ENCODE measurements around the gene IL18BP. TPM values are rescaled to one million over a fixed set of nuclear protein-coding genes. Genes with fewer than 3 reads are reported as not detected.

IL18BP gene
- polyA plus RNA-seq, 1 donor: 10.7 TPM

DNA sequence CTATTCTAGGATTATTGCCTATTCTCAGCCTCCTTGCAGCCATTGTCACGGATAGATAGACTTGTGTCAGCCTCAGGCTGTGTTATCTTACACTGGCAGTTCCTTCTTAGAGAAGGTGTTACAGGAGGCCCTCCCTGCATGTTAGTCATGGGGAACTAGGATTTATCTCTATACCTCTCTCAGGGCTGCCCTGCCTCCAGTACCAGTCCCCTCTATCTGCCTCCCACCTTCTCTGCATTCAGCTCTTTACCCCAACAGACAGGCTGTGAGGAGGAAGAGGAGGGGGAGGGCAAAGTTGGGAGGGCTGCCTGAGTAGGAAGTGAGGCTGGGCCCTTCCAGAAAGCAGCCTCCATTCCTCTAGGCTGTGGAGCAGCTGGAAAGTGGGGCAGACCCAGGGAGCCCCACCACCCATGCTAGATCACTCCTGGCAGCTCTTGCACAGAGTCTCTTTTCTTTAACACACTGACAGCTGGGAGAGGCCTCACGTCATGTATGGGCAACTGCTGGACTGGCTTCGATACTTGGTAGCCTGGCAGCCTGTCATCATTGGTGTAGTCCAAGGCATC lies 2.9 kb upstream of the IL18BP start:
- Histone ChIP-seq H3K27me3 (ENCODE audit: control insufficient read depth, insufficient read depth, low read length) (no peaks in the 10 kb centered on the region), H3K9me3 (ENCODE audit: control insufficient read depth, low read depth, low read length) (no peaks in the 10 kb centered on the region), H3K36me3 (ENCODE audit: control insufficient read depth, insufficient read depth, low read length) (peaks cover 31% of the 10 kb centered on the region), H3K4me1 (ENCODE audit: control insufficient read depth, insufficient read depth, low read length) (no peaks in the 10 kb centered on the region), H3K27ac (ENCODE audit: low read length) (no peak overlapping the region), H3K4me3 (ENCODE audit: low read length) (no peak overlapping the region)
- WGBS (ENCODE audit: insufficient coverage, low lambda C conversion rate): no CpG with 5 or more reads among the region's 3 CpGs
- no peak for DNase-seq

DNA sequence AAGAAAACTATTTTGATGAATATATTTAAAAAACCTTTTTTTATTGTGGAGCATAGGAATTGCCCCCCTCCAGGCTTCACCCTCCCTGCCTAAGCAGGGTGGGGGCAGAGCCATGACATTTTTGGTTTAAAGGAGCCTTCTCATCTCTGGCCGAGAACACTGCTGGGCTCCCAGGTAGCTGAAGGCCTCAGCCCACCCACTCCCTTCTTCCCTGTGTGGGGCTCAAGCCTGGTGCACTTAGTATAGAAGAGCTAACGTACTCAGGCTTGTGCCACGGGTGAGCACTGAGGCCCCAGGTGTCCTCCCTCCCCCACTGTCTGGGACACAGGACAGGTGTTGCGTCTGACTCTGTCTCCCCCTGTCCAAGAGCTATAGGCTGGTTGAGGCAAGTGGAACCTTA lies 2.2 kb upstream of the IL18BP start:
- no CpG with 5 or more reads among the region's 4 CpGs for WGBS (ENCODE audit: insufficient coverage, low lambda C conversion rate)
- no peak for DNase-seq
- Histone ChIP-seq H3K4me3 (ENCODE audit: low read length) (no peak overlapping the region), H3K27me3 (ENCODE audit: control insufficient read depth, insufficient read depth, low read length) (no peaks in the 10 kb centered on the region), H3K4me1 (ENCODE audit: control insufficient read depth, insufficient read depth, low read length) (no peaks in the 10 kb centered on the region), H3K9me3 (ENCODE audit: control insufficient read depth, low read depth, low read length) (no peaks in the 10 kb centered on the region), H3K27ac (ENCODE audit: low read length) (no peak overlapping the region), H3K36me3 (ENCODE audit: control insufficient read depth, insufficient read depth, low read length) (peaks cover 38% of the 10 kb centered on the region)

DNA sequence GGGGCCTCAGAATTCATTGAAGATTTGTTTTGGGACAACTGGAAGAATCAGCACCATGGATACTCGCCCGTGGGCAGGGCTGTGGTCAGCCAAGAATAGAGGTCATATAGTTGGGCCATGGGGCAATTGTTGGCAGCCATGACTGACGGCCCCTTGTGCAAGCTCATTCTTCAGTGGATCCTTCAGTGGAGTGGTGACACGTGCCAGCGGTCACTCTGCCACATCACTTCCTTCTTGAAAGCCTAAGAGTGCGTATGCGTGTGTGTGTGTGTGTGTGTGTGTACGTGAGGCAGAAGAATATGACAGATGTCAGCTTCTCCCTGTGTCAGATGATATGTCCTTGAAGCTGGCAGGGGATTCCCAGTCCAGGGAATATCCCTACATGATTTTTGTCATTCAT lies 1.8 kb upstream of the IL18BP start:
- WGBS (ENCODE audit: insufficient coverage, low lambda C conversion rate): no CpG with 5 or more reads among the region's 8 CpGs
- H3K4me3 ChIP-seq (ENCODE audit: low read length): no peak overlapping the region
- H3K4me1 ChIP-seq (ENCODE audit: control insufficient read depth, insufficient read depth, low read length): no peaks in the 10 kb centered on the region
- no peak overlapping the region for H3K27ac ChIP-seq (ENCODE audit: low read length)
- peaks cover 38% of the 10 kb centered on the region for H3K36me3 ChIP-seq (ENCODE audit: control insufficient read depth, insufficient read depth, low read length)
- DNase-seq: no peak
- H3K9me3 ChIP-seq (ENCODE audit: control insufficient read depth, low read depth, low read length): no peaks in the 10 kb centered on the region
- H3K27me3 ChIP-seq (ENCODE audit: control insufficient read depth, insufficient read depth, low read length): no peaks in the 10 kb centered on the region

DNA sequence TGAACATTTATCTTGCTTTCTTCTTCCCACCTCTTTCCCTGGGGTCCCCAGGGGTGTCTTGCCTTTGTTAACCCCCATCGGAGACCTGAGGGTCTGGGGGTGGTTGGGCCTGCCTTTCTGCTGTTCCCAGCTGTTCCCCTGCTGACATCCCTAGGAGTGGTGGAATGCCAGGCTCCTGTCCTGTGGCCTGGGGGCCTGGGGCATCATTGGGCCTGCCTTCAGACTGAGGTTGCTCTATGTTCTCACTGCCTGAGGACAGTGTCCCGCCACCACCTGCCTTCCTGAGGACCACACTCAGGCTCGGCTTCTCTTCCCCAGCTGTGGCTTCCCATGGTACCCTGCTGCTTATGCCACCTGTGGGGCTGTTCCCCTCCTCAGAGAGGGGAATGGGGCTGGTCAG lies 1.1 kb upstream of the IL18BP start:
- Histone ChIP-seq H3K36me3 (ENCODE audit: control insufficient read depth, insufficient read depth, low read length) (peaks cover 45% of the 10 kb centered on the region), H3K27me3 (ENCODE audit: control insufficient read depth, insufficient read depth, low read length) (no peaks in the 10 kb centered on the region), H3K27ac (ENCODE audit: low read length) (no peak overlapping the region), H3K4me3 (ENCODE audit: low read length) (no peak overlapping the region), H3K9me3 (ENCODE audit: control insufficient read depth, low read depth, low read length) (no peaks in the 10 kb centered on the region), H3K4me1 (ENCODE audit: control insufficient read depth, insufficient read depth, low read length) (no peaks in the 10 kb centered on the region)
- no CpG with 5 or more reads among the region's 3 CpGs for WGBS (ENCODE audit: insufficient coverage, low lambda C conversion rate)
- DNase-seq: no peak

DNA sequence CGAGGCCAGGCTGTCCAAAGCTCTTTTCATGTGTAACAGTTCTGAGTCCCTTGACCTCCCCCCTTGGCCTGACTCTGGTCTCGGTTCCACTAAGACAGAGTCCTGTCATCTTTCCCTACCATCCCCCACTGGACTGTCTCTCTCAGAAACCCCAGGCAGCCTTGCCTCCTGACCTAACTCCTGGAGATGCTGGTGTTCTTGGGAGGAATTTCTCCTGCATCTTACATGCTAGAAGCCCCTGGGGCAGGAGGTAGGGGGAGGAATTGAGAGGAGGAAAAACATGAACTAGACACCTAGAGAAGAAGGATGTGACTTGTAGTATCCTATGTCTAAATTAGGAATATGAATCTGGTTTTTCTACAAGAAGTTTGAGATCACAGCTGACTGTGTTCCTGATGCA lies 648 bp upstream of the IL18BP start:
- Histone ChIP-seq H3K27ac (ENCODE audit: low read length) (no peak overlapping the region), H3K9me3 (ENCODE audit: control insufficient read depth, low read depth, low read length) (no peaks in the 10 kb centered on the region), H3K4me3 (ENCODE audit: low read length) (no peak overlapping the region), H3K4me1 (ENCODE audit: control insufficient read depth, insufficient read depth, low read length) (no peaks in the 10 kb centered on the region), H3K36me3 (ENCODE audit: control insufficient read depth, insufficient read depth, low read length) (peaks cover 49% of the 10 kb centered on the region), H3K27me3 (ENCODE audit: control insufficient read depth, insufficient read depth, low read length) (no peaks in the 10 kb centered on the region)
- WGBS (ENCODE audit: insufficient coverage, low lambda C conversion rate): no CpG with 5 or more reads among the region's 2 CpGs
- DNase-seq: no peak

DNA sequence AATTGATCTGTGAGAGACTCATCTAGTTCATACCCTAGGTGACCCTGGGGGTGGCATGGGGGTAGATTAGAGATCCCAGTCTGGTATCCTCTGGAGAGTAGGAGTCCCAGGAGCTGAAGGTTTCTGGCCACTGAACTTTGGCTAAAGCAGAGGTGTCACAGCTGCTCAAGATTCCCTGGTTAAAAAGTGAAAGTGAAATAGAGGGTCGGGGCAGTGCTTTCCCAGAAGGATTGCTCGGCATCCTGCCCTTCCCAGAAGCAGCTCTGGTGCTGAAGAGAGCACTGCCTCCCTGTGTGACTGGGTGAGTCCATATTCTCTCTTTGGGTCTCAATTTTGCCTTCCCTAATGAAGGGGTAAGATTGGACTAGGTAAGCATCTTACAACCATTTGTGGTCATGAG lies 653 bp downstream of the IL18BP start:
- Histone ChIP-seq H3K36me3 (ENCODE audit: control insufficient read depth, insufficient read depth, low read length) (peaks cover 59% of the 10 kb centered on the region), H3K4me3 (ENCODE audit: low read length) (no peak overlapping the region), H3K27ac (ENCODE audit: low read length) (peak overlapping the region; percentile 11), H3K4me1 (ENCODE audit: control insufficient read depth, insufficient read depth, low read length) (no peaks in the 10 kb centered on the region), H3K27me3 (ENCODE audit: control insufficient read depth, insufficient read depth, low read length) (no peaks in the 10 kb centered on the region), H3K9me3 (ENCODE audit: control insufficient read depth, low read depth, low read length) (no peaks in the 10 kb centered on the region)
- DNase-seq: no peak
- no CpG with 5 or more reads among the region's 2 CpGs for WGBS (ENCODE audit: insufficient coverage, low lambda C conversion rate)

DNA sequence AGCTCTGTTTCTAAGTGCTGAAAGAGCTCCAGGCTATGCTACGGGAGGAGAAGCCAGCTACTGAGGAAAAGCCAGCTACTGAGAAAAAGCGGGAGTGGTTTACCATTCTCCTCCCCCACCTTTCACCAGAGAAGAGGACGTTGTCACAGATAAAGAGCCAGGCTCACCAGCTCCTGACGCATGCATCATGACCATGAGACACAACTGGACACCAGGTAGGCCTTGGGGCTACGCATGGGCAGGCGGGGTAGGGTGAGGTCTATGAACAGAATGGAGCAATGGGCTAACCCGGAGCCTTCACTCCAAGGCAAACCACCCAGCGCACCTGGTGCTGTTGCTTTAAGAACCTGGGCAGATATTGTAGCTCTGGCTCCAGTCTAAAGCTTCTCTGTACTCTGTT lies 1.1 kb downstream of the IL18BP start:
- no peaks in the 10 kb centered on the region for H3K9me3 ChIP-seq (ENCODE audit: control insufficient read depth, low read depth, low read length)
- H3K27ac ChIP-seq (ENCODE audit: low read length): no peak overlapping the region
- H3K4me3 ChIP-seq (ENCODE audit: low read length): no peak overlapping the region
- peaks cover 61% of the 10 kb centered on the region for H3K36me3 ChIP-seq (ENCODE audit: control insufficient read depth, insufficient read depth, low read length)
- no peaks in the 10 kb centered on the region for H3K27me3 ChIP-seq (ENCODE audit: control insufficient read depth, insufficient read depth, low read length)
- no CpG with 5 or more reads among the region's 8 CpGs for WGBS (ENCODE audit: insufficient coverage, low lambda C conversion rate)
- no peak for DNase-seq
- no peaks in the 10 kb centered on the region for H3K4me1 ChIP-seq (ENCODE audit: control insufficient read depth, insufficient read depth, low read length)

DNA sequence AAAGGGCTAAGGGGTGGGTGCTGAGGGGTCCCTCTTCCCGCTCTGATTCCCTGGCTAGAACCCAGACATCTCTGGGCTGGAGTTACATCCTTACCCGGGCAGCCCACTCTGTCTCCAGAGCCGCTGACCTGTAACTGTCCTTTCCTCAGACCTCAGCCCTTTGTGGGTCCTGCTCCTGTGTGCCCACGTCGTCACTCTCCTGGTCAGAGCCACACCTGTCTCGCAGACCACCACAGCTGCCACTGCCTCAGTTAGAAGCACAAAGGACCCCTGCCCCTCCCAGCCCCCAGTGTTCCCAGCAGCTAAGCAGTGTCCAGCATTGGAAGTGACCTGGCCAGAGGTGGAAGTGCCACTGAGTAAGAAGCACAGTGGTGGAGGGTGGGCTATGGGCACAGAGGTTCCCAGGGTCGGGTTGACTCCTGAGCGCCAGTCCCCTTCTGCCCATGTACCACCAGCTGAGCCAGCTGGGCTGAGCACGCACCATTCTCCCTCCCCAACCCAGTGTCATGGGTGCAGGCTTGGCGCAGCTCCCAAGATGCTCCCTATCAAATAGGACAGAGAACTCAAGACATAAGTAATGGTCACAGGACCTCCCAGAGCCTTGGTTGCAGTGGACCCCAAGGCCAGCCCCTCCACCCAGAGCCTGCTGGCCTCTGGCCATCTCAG lies 1.6 kb downstream of the IL18BP start:
- Histone ChIP-seq H3K36me3 (ENCODE audit: control insufficient read depth, insufficient read depth, low read length) (peaks cover 66% of the 10 kb centered on the region), H3K9me3 (ENCODE audit: control insufficient read depth, low read depth, low read length) (no peaks in the 10 kb centered on the region), H3K27me3 (ENCODE audit: control insufficient read depth, insufficient read depth, low read length) (no peaks in the 10 kb centered on the region), H3K27ac (ENCODE audit: low read length) (no peak overlapping the region), H3K4me3 (ENCODE audit: low read length) (no peak overlapping the region), H3K4me1 (ENCODE audit: control insufficient read depth, insufficient read depth, low read length) (no peaks in the 10 kb centered on the region)
- no CpG with 5 or more reads among the region's 10 CpGs for WGBS (ENCODE audit: insufficient coverage, low lambda C conversion rate)
- no peak for DNase-seq

DNA sequence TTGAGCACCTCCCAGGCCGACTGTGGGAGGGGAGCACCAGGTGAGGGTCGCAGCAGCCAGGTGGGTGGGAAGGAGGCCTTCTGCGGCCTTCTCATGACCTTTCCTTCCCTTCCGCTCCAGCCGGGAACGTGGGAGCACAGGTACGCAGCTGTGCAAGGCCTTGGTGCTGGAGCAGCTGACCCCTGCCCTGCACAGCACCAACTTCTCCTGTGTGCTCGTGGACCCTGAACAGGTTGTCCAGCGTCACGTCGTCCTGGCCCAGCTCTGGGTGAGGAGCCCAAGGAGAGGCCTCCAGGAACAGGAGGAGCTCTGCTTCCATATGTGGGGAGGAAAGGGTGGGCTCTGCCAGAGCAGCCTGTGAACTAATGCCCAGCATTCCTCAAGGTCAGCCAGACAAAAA lies 2.6 kb downstream of the IL18BP start:
- no peak for DNase-seq
- Histone ChIP-seq H3K4me1 (ENCODE audit: control insufficient read depth, insufficient read depth, low read length) (no peaks in the 10 kb centered on the region), H3K9me3 (ENCODE audit: control insufficient read depth, low read depth, low read length) (no peaks in the 10 kb centered on the region), H3K27me3 (ENCODE audit: control insufficient read depth, insufficient read depth, low read length) (no peaks in the 10 kb centered on the region), H3K4me3 (ENCODE audit: low read length) (no peak overlapping the region), H3K27ac (ENCODE audit: low read length) (no peak overlapping the region), H3K36me3 (ENCODE audit: control insufficient read depth, insufficient read depth, low read length) (peaks cover 72% of the 10 kb centered on the region)
- WGBS (ENCODE audit: insufficient coverage, low lambda C conversion rate): no CpG with 5 or more reads among the region's 11 CpGs

DNA sequence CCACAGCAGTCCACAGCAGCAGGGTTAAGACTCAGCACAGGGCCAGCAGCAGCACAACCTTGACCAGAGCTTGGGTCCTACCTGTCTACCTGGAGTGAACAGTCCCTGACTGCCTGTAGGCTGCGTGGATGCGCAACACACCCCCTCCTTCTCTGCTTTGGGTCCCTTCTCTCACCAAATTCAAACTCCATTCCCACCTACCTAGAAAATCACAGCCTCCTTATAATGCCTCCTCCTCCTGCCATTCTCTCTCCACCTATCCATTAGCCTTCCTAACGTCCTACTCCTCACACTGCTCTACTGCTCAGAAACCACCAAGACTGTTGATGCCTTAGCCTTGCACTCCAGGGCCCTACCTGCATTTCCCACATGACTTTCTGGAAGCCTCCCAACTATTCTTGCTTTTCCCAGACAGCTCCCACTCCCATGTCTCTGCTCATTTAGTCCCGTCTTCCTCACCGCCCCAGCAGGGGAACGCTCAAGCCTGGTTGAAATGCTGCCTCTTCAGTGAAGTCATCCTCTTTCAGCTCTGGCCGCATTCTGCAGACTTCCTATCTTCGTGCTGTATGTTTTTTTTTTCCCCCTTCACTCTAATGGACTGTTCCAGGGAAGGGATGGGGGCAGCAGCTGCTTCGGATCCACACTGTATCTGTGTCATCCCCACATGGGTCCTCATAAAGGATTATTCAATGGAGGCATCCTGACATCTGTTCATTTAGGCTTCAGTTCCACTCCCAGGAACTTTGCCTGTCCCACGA lies 3.3 kb downstream of the IL18BP start:
- no peak overlapping the region for H3K27ac ChIP-seq (ENCODE audit: low read length)
- DNase-seq: no peak
- H3K27me3 ChIP-seq (ENCODE audit: control insufficient read depth, insufficient read depth, low read length): no peaks in the 10 kb centered on the region
- no peaks in the 10 kb centered on the region for H3K4me1 ChIP-seq (ENCODE audit: control insufficient read depth, insufficient read depth, low read length)
- WGBS (ENCODE audit: insufficient coverage, low lambda C conversion rate): 24% methylated on average over 2 of the region's 10 CpGs
- no peak overlapping the region for H3K4me3 ChIP-seq (ENCODE audit: low read length)
- H3K36me3 ChIP-seq (ENCODE audit: control insufficient read depth, insufficient read depth, low read length): peaks cover 74% of the 10 kb centered on the region
- H3K9me3 ChIP-seq (ENCODE audit: control insufficient read depth, low read depth, low read length): no peaks in the 10 kb centered on the region
